SK-N-SH (cell line): Measurements from ENCODE around the gene NLRC5. TPM values are rescaled to one million over a fixed set of nuclear protein-coding genes. Genes with fewer than 3 reads are reported as not detected.

Experiments used
- CTCF ChIA-PET: fragments of 300-600, 350-600 bp; formaldehyde crosslinking; extraction: SDS; loops from one replicate; lab custom pipeline; 2021; lab: Yijun Ruan, JAX
- POLR2A ChIA-PET: fragments of 350-600 bp; sonication (Branson Sonifier 250); formaldehyde crosslinking; extraction: SDS; loops from one replicate; lab custom pipeline; 2020; ENCODE audit warnings: antibody characterized with exemption, inconsistent platforms; lab: Yijun Ruan, JAX
- DNase-seq: peaks from one replicate; pipeline ENCODE4 v3.0.0; 2012
- H2AFZ ChIP-seq: fragments of 200-600 bp; sonication (generic); 2 replicates; pipeline ENCODE4 v1.8.1; 2016; ENCODE audit warnings: antibody characterized with exemption, mild to moderate bottlenecking, low read depth
- H3F3A ChIP-seq: fragments of 200-600 bp; sonication (generic); replicated peaks from 2 replicates; pipeline ENCODE3; 2016; ENCODE audit warnings: antibody characterized with exemption, mild to moderate bottlenecking; ENCODE audit not compliant: insufficient read depth
- H3K27ac ChIP-seq, 2 experiments: fragments of 200-500 bp in 1 of 2; fragments of 200-600 bp in 1 of 2; sonication (Bioruptor generic) in 1 of 2; sonication (generic), shearing (Covaris generic) in 1 of 2; 2 replicates each; pipeline versions ENCODE4 v1.5.1 to v1.6.1; 2014 to 2016; ENCODE audit warnings: low read depth in 2 of 2, inconsistent platforms in 1 of 2, low read length in 1 of 2, mild to moderate bottlenecking in 1 of 2, mixed read lengths in 1 of 2
- H3K27me3 ChIP-seq: fragments of 200-600 bp; sonication (generic), shearing (Covaris generic); 2 replicates; pipeline ENCODE4 v1.6.1; 2016; ENCODE audit warnings: mixed run types; ENCODE audit not compliant: insufficient read depth
- H3K36me3 ChIP-seq, 2 experiments: fragments of 200-500 bp in 1 of 2; fragments of 200-600 bp in 1 of 2; sonication (Bioruptor generic) in 1 of 2; sonication (generic) in 1 of 2; replicated peaks in 1 of 2; 2 replicates each; pipeline versions ENCODE3 to v1.5.1; 2014 to 2016; ENCODE audit warnings: low read length in 1 of 2, mild to moderate bottlenecking in 1 of 2; ENCODE audit not compliant: insufficient read depth in 2 of 2, control insufficient read depth in 1 of 2
- H3K4me1 ChIP-seq, 2 experiments: fragments of 200-500 bp in 1 of 2; fragments of 200-600 bp in 1 of 2; sonication (Bioruptor generic) in 1 of 2; sonication (generic), shearing (Covaris generic) in 1 of 2; 2 replicates each; pipeline versions ENCODE4 v1.5.1 to v1.6.1; 2014 to 2016; ENCODE audit warnings: low read depth in 1 of 2, low read length in 1 of 2, mixed run types in 1 of 2; ENCODE audit not compliant: insufficient read depth in 2 of 2, control insufficient read depth in 1 of 2
- H3K4me2 ChIP-seq: fragments of 200-600 bp; sonication (generic), shearing (Covaris generic); 2 replicates; pipeline ENCODE4 v1.6.1; 2017; ENCODE audit warnings: mixed run types
- H3K4me3 ChIP-seq, 2 experiments: fragments of 200-500 bp in 1 of 2; fragments of 200-600 bp in 1 of 2; sonication (Bioruptor generic) in 1 of 2; sonication (generic), shearing (Covaris generic) in 1 of 2; 2 replicates each; pipeline versions ENCODE4 v1.5.1 to v1.8.1; 2014 to 2016; ENCODE audit warnings: low read depth in 2 of 2, inconsistent platforms in 1 of 2, low read length in 1 of 2, mild to moderate bottlenecking in 1 of 2, mixed read lengths in 1 of 2, moderate library complexity in 1 of 2
- H3K79me2 ChIP-seq: fragments of 200-600 bp; sonication (generic); 2 replicates; pipeline ENCODE4 v1.8.1; 2017; ENCODE audit warnings: mild to moderate bottlenecking; ENCODE audit not compliant: insufficient read depth
- H3K9ac ChIP-seq: fragments of 200-600 bp; sonication (generic); 2 replicates; pipeline ENCODE4 v1.6.1; 2017; ENCODE audit warnings: mixed run types
- H3K9me2 ChIP-seq: fragments of 200-600 bp; sonication (generic); 2 replicates; pipeline ENCODE4 v1.6.1; 2017; ENCODE audit warnings: mixed run types
- H3K9me3 ChIP-seq: fragments of 200-600 bp; sonication (generic); 2 replicates; pipeline ENCODE4 v1.6.1; 2017; ENCODE audit warnings: mixed run types, mild to moderate bottlenecking, moderate library complexity
- H4K20me1 ChIP-seq: fragments of 200-600 bp; sonication (generic); 2 replicates; pipeline ENCODE4 v1.6.1; 2017; ENCODE audit warnings: mild to moderate bottlenecking, mixed run types; ENCODE audit not compliant: insufficient read depth
- CTCF ChIP-seq: fragments of 200-600 bp; sonication (generic); IDR thresholded peaks from 2 replicates; pipeline ENCODE4 v1.6.1; 2017; ENCODE audit warnings: antibody characterized with exemption, mild to moderate bottlenecking, moderate library complexity
- EZH2phosphoT487 ChIP-seq: fragments of 200-600 bp; sonication (generic); IDR thresholded peaks from 2 replicates; pipeline ENCODE4 v1.6.1; 2017; ENCODE audit warnings: low read depth, mixed run types, mild to moderate bottlenecking, antibody characterized with exemption, moderate library complexity, borderline replicate concordance
- GABPA ChIP-seq: IDR thresholded peaks from 2 replicates; pipeline ENCODE4 v1.4.0; 2012; ENCODE audit warnings: low read depth, mild to moderate bottlenecking
- MAX ChIP-seq: IDR thresholded peaks from 2 replicates; pipeline ENCODE4 v1.4.0; 2012; ENCODE audit warnings: low read depth
- MEF2A ChIP-seq: IDR thresholded peaks from 2 replicates; pipeline ENCODE4 v1.4.0; 2012; ENCODE audit warnings: low read depth, borderline replicate concordance
- MXI1 ChIP-seq: IDR thresholded peaks from 2 replicates; pipeline ENCODE4 v1.6.1; 2012; ENCODE audit warnings: mild to moderate bottlenecking, low read depth, low read length, improper control_type of control experiment
- RCOR1 ChIP-seq: fragments of 150-350 bp; IDR thresholded peaks from 2 replicates; pipeline ENCODE4 v1.6.1; 2017; ENCODE audit warnings: antibody characterized with exemption, low read length
- RFX5 ChIP-seq: IDR thresholded peaks from 2 replicates; pipeline ENCODE4 v1.6.1; 2012; ENCODE audit warnings: mild to moderate bottlenecking, improper control_type of control experiment, low read length
- SIN3A ChIP-seq: IDR thresholded peaks from 2 replicates; pipeline ENCODE4 v1.6.1; 2012; ENCODE audit warnings: low read depth, mild to moderate bottlenecking, low read length, moderate library complexity, borderline replicate concordance
- TEAD4 ChIP-seq: IDR thresholded peaks from 2 replicates; pipeline ENCODE4 v1.4.0; 2012; ENCODE audit warnings: mild to moderate bottlenecking, borderline replicate concordance; ENCODE audit not compliant: insufficient read depth
- WGBS: methylation state at CpG from one replicate; pipeline ENCODE4 v1.1.6; 2017; ENCODE audit warnings: low lambda C conversion rate; 5-methylcytosine and 5-hydroxymethylcytosine counted together
- polyA plus RNA-seq, 3 experiments: library from polyadenylated mRNA; depleted of rRNA; stranded (reverse); fragments of >200 nt; gene quantifications; 2 replicates each; pipeline ENCODE4 v1.2.3, GENCODE V29; 2012
- TF ChIP-seq, protein P1 (sequence below): IDR thresholded peaks from 2 replicates; pipeline ENCODE4 v1.6.1; 2012; ENCODE audit warnings: mild to moderate bottlenecking, low read depth, low read length, moderate library complexity
- TF ChIP-seq, protein P2 (sequence below): IDR thresholded peaks from 2 replicates; pipeline ENCODE4 v1.4.0; 2012; ENCODE audit warnings: low read depth, borderline replicate concordance
- TF ChIP-seq, protein P3 (sequence below): fragments of 150-350 bp; IDR thresholded peaks from 2 replicates; pipeline ENCODE4 v1.6.1; 2017; ENCODE audit warnings: antibody characterized with exemption, low read length, low read depth, borderline replicate concordance

Gene NLRC5
- polyA plus RNA-seq, 1 of the 3 experiments (the other 2 are of a cell fraction) = 6.5 TPM

DNA sequence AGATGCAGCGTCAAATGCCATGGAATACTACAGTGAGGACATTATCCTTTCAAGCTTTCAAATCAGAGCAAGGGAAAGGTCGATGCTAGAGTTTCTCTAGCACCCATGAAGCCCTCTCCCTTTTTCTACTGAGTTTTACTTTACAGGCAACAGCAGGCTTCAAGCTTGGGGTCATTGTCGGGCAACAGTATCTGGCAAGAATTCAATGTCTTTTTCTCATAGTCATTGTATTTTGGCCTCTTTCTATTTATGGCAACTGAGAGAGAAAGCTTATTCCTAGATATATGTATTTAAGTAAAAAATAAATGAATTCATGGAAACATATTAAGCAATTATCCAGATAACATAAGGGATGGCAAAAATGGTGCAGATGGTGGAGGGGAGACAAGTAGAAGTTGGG, 28.0 kb upstream of the NLRC5 start:
- Histone ChIP-seq H3K79me2 (no peaks in the 10 kb centered on the region), H3K4me1 (peaks cover 0 to 12% of the 10 kb centered on the region in 2 experiments; a peak in 1 of 4 replicates), H3K4me2 (no peak overlapping the region), H3K9me2 (no peaks in the 10 kb centered on the region), H3K4me3 (no peak overlapping the region), H4K20me1 (no peaks in the 10 kb centered on the region), H3K27ac (no peak overlapping the region), H3K36me3 (no peaks in the 10 kb centered on the region), H3K9ac (no peak overlapping the region), H3K27me3 (no peaks in the 10 kb centered on the region), H2AFZ (no peak overlapping the region), H3K9me3 (no peaks in the 10 kb centered on the region), H3F3A (no peaks in the 10 kb centered on the region)
- 61% methylated on average over 3 of the region's 3 CpGs for WGBS
- ChIA-PET POLR2A (no interaction called here), CTCF (interaction anchor here (0.9 to 5.5 kb wide), 2 partner anchors 9 to 10 kb away, joined by 3 to 35 read pairs; no protein-coding TSS in a partner anchor)
- TF ChIP-seq, protein P1, sequence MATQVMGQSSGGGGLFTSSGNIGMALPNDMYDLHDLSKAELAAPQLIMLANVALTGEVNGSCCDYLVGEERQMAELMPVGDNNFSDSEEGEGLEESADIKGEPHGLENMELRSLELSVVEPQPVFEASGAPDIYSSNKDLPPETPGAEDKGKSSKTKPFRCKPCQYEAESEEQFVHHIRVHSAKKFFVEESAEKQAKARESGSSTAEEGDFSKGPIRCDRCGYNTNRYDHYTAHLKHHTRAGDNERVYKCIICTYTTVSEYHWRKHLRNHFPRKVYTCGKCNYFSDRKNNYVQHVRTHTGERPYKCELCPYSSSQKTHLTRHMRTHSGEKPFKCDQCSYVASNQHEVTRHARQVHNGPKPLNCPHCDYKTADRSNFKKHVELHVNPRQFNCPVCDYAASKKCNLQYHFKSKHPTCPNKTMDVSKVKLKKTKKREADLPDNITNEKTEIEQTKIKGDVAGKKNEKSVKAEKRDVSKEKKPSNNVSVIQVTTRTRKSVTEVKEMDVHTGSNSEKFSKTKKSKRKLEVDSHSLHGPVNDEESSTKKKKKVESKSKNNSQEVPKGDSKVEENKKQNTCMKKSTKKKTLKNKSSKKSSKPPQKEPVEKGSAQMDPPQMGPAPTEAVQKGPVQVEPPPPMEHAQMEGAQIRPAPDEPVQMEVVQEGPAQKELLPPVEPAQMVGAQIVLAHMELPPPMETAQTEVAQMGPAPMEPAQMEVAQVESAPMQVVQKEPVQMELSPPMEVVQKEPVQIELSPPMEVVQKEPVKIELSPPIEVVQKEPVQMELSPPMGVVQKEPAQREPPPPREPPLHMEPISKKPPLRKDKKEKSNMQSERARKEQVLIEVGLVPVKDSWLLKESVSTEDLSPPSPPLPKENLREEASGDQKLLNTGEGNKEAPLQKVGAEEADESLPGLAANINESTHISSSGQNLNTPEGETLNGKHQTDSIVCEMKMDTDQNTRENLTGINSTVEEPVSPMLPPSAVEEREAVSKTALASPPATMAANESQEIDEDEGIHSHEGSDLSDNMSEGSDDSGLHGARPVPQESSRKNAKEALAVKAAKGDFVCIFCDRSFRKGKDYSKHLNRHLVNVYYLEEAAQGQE = no peak
- TF ChIP-seq MEF2A = no peak
- no peak for TF ChIP-seq RCOR1
- TF ChIP-seq, protein P2, sequence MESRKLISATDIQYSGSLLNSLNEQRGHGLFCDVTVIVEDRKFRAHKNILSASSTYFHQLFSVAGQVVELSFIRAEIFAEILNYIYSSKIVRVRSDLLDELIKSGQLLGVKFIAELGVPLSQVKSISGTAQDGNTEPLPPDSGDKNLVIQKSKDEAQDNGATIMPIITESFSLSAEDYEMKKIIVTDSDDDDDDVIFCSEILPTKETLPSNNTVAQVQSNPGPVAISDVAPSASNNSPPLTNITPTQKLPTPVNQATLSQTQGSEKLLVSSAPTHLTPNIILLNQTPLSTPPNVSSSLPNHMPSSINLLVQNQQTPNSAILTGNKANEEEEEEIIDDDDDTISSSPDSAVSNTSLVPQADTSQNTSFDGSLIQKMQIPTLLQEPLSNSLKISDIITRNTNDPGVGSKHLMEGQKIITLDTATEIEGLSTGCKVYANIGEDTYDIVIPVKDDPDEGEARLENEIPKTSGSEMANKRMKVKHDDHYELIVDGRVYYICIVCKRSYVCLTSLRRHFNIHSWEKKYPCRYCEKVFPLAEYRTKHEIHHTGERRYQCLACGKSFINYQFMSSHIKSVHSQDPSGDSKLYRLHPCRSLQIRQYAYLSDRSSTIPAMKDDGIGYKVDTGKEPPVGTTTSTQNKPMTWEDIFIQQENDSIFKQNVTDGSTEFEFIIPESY = no peak
- TF ChIP-seq SIN3A = no peak
- no peak for TF ChIP-seq MXI1
- TF ChIP-seq RFX5 = no peak
- TF ChIP-seq EZH2phosphoT487 = no peak
- TF ChIP-seq MAX = no peak
- TF ChIP-seq TEAD4 = no peak
- TF ChIP-seq, protein P3, sequence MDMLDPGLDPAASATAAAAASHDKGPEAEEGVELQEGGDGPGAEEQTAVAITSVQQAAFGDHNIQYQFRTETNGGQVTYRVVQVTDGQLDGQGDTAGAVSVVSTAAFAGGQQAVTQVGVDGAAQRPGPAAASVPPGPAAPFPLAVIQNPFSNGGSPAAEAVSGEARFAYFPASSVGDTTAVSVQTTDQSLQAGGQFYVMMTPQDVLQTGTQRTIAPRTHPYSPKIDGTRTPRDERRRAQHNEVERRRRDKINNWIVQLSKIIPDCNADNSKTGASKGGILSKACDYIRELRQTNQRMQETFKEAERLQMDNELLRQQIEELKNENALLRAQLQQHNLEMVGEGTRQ = no peak
- no peak for TF ChIP-seq CTCF
- no peak for TF ChIP-seq GABPA
- DNase-seq = no peak
